Breast epithelium (tissue), 3 donors: ENCODE results near the gene INPP5J.

Source experiments
- CTCF ChIP-seq, 3 donors: fragments of 450-650 bp; IDR thresholded peaks; one replicate each; pipeline ENCODE4 v1.5.1; 2016 to 2017; ENCODE audit warnings: antibody characterized with exemption in 3 of 3, mild to moderate bottlenecking in 3 of 3, moderate library complexity in 3 of 3
- POLR2A ChIP-seq: fragments of 450-650 bp; IDR thresholded peaks from one replicate; pipeline ENCODE4 v1.6.1; 2016; ENCODE audit warnings: antibody characterized with exemption, mild to moderate bottlenecking, moderate library complexity

GRCh38 chr22:31162015-31162765 lies 39.4 kb downstream of the INPP5J start:
- TF ChIP-seq POLR2A (no peak), CTCF (IDR thresholded peaks at IDR 0.05) (no peak)
